Vagina (tissue), 2 donors: ENCODE measurements around the gene MMRN2.

Experiments
- CTCF ChIP-seq, 3 experiments: fragments of 450-650 bp in 2 of 3; fragments of 200-600 bp in 1 of 3; sonication (generic) in 1 of 3; IDR thresholded peaks; one replicate each; pipeline ENCODE4 v1.5.1; 2017 to 2019; ENCODE audit warnings: antibody characterized with exemption in 3 of 3, mild to moderate bottlenecking in 2 of 3, moderate library complexity in 2 of 3
- POLR2A ChIP-seq, 2 donors: fragments of 450-650 bp; IDR thresholded peaks; one replicate each; pipeline ENCODE4 v1.6.1; 2017; ENCODE audit warnings: antibody characterized with exemption in 2 of 2, mild to moderate bottlenecking in 2 of 2, moderate library complexity in 2 of 2
- POLR2AphosphoS5 ChIP-seq, 2 donors: sonication (generic); formaldehyde crosslinking; IDR thresholded peaks; one replicate each; pipeline ENCODE4 v1.9.0; 2017; ENCODE audit warnings: antibody characterized with exemption in 2 of 2, mild to moderate bottlenecking in 2 of 2, low read depth in 1 of 2; ENCODE audit not compliant: insufficient read depth in 1 of 2

GRCh38 chr10:86955501-86956194 is 1.8 kb downstream of the MMRN2 start:
- no peak for TF ChIP-seq CTCF (IDR thresholded peaks at IDR 0.05)
- TF ChIP-seq POLR2A (IDR thresholded peaks at IDR 0.05), result no peak
- no peak for TF ChIP-seq POLR2AphosphoS5 (IDR thresholded peaks at IDR 0.05; ENCODE audit: insufficient read depth in 1 of 2, low read depth in 1 of 2)
